HG02938 (cell line): ENCODE data around the gene ALKAL2.

Source experiments
- ATAC-seq: cut with Tn5 transposase; IDR thresholded peaks from one replicate; pipeline ENCODE4 v1.9.1; 2021; ENCODE audit warnings: mild to moderate bottlenecking, moderate library complexity; ENCODE audit not compliant: unreplicated experiment

ALKAL2 gene

DNA sequence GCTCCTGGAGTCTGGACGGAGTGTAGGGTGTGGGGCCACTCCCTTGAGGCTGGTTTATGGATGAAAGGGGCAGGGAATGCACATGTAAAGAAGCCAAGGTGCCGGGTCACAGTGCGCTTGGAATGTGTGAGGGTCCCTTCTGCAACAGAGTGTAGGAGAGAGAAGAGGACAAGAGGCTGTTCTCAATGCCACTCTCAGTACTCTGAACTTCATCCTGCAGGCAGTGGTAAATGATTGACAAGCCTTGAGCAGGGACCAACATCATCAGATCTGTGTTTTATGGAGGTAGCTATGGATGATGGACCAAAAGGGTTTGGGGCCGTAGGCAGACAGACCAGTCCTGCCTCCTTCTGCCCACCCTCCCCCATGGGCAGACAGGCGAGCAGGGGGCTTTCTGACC lies 7.2 kb upstream of the ALKAL2 start:
- no peak for ATAC-seq

DNA sequence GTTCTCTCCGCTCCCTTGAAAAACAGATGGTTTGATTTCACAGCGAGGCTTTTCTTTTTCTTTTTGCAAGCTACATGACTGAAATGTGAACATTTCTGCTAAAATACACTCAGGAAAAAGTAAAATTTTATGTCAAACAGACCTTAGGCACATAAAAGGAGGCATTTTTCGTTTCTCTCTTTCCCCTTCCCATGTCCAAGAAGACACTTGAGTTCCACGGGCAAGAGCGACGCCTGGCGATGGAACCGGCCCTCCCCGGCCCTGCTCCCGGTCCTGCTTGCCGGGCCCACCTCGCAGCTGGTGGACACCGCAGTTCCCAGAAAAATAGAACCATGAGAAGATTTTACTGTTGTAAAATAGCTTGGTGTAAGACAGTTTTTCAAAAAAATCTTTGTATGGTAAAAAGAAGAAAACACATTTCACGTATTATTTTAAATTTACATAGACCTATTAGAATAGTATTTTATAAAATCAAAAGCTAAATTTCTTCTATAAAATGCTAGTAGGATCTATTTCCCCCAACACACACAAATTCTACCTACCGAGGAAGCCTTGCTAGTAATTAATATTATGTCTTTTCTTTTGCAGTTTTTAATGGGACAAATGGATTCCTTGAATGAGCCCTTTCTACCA lies 2.3 kb upstream of the ALKAL2 start:
- ATAC-seq, result no peak

DNA sequence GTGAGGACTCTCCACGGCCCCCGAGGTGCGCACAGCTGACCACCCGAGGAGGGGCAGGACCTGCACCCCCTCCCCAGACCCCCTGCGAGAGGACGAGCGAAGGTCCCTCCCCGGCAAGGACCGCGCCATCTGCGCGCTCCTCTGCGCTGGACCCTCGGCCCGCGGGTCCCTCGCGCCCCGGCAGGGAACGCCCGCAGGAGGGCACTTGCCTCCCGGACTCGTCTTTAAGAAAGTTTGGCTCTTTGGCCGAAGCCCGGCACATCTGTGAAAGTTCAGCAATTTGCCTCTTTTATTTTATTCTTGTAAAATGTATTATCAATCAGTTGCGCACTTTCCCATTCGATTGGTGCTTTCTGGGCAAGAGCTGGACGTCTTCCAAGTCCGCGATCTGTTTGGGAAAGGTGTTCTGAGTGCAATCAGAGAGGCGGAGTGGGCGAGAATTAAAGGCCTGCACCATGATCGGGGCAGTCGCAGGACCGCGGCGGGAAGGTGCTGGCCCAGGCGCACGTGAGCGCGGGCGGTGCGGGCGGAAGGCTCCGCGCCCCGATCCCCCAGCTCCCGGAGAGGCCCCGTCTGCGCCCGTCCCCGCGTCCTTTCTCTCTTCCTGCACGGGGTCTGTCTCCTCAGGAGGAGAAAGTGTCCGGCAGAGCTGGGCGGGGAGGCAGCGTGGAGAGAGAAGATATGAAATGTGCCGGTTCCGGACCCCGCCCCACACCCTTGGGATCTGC lies 1.6 kb upstream of the ALKAL2 start:
- no peak for ATAC-seq

DNA sequence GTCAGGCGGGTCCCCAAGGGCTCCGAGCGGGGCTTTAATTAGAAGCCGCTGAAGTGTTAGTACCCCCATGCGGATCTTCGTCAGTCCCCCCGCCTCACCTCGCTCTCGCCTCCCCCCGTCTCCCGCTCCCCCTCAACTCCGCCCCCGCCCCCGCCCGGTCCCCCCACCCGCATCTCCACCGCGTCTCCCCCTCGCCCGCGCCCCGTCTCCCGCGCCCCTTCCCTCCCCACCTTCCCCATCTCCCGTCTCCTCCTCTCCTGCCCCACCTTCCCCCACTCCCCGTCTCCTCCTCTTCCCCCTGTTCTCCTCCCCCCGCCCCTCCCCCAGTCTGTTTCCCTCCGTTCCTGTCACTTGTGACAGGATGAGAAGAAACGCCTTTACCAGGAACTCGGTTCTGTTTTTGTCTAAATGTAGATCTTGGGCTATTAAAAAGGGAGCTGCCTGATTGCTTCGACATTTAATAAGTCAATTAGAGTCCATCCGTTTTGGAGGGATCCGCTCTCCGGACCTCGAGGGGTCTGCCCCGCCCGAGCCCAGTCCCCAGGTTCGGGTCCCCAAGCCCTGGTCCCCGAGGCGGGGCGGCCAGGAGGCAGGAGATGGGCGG lies 969 bp upstream of the ALKAL2 start:
- ATAC-seq, result no peak

DNA sequence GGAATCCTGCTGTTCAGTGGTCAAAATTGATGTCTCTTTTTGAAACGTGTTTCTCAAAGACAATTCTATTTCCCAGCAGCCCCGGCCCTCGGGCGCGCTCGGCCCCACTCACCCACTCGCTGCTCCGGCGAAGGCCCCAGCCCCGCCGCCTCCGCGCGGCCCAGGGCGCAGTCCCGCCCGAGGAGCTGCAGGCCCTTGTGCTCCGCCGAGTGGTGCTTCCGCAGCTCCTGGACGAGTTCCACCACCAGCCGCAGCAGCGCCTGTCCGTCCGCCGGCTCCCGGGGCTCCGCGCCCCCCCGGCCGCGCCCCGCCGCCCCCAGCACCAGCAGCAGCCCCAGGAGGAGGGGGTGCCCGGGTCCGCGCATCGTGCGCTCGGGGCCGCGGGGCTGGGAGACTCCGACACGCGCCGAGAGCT lies 413 bp downstream of the ALKAL2 start:
- no peak for ATAC-seq

DNA sequence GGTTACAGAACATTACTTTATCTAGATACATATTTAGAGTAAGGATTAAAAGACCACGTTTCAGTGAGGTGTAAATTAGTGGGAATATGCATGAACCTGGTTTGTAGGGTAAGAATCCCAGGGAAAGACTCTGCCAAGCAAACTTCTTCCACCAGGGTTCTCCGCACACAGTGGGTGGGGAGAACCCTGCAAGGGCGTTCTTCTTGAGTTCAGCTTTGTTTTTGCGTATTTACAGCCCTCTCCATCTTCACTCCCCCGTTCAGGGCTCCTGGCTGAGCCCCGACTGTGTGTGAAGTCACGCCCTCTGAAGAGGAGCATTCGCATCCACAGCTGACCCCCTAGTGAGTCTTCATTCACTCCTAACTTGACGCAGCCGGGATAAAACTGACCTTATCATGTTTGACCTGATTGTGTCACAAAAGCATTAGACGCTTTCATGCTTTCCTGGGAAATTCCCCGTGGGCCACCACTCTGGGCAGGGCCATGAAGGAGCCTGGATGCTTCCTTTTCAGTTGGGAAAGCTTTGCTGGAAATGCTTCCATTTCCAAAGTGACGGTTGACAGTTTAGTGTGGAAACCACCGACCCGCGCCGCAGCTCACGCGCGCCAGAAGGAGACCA lies 1.0 kb downstream of the ALKAL2 start:
- no peak for ATAC-seq

DNA sequence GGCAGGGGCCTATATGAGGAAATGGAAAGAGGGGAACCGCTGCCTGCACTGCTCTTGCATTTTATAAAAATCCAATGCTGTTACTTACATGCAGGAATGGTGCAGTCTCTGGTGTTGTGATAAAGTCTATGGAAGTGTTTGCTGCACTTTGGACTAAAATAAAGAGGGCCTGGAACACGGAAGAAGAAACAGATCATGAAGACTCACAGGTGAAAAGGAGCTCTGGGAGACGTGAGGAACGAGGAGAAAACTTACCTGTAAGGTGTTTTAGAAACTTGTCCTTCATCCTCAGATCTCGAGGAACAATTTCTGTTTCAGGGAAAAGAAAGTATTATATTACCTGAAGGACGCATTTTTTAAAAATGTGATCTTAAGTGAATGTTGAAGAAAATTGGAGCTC lies 1.9 kb downstream of the ALKAL2 start:
- no peak for ATAC-seq

DNA sequence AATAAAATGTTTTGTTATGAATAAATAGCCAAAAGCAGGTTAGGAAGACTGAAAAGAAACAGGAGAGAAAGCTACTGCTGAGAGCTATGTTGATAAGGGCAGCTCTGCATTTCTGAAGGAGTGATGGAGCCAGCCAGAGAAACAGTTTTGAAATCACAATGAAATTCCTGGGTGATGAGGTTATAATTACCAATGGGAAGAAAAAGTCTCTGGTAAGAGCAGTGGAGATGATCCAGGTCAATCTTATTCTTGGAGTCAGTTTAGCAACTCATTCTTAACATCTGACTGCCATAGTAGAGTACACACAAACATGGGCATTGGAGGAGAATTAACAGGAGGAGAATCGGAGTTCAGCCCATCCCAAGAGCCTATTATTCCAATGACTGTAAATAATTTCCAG lies 2.4 kb downstream of the ALKAL2 start:
- ATAC-seq, result no peak

DNA sequence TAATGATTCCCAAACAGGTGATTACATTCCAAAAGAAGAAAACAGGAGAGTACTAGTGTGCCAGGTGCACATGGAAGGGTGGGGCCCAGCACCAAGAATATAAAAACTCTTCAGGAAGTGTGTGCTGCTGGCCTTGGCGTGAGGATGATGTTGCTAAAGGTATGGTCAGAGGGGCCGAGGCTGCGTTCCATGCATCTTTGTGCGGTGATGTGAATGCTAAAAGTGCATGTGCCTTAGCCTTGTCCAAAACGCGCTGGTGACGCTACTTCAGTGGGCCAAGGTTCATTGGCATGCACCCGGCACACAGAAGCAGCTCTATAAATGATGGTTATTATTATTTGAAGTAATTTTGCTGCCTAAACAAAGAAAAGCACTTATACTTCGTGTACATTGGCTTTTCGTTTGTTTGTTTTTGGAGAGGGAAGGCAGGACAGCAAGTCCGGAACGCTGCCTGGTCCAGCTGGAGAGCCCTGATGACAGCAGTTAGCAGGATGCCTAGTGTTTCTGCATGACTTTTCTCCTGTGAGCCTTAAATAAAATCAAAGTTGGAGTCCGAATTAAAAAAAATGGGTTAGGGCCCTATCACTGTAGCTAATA lies 2.9 kb downstream of the ALKAL2 start:
- no peak for ATAC-seq

DNA sequence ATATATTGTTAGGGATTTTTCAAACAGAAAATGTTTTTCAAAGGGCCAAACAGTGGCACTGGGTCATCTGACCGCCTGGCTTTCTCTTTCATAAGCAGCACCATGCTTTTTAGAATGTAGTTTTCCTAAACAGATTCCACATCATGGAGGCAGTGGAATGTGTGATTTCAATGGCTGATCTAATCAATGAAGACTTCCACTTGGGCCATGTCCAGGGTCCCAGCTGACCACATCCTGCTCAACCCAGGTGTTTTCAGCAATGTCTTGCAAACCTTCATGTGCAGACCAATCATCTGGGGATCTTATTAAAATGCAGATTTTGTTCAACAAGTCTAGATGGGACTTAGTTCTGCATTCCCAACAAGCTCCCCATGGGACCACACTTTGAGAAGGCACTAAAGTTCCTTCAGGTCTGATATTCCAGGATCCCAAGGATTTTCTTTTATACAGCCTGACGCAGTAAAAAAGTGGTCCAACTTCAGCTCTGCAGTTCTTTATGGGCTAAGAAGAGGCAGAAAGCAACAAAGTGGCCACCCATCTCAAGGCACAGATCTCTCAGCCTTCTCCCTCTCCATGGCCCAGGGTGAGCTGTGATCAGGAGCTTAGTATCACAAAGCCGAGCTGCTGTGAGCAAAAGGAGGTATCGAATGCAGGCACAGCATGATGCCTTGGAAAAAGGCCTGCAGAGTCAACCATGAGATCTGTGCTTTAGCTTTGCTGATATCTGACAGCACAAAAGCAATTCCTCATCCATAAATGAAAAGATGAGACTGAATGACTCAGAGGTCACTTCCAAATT lies 3.7 kb downstream of the ALKAL2 start:
- no peak for ATAC-seq

DNA sequence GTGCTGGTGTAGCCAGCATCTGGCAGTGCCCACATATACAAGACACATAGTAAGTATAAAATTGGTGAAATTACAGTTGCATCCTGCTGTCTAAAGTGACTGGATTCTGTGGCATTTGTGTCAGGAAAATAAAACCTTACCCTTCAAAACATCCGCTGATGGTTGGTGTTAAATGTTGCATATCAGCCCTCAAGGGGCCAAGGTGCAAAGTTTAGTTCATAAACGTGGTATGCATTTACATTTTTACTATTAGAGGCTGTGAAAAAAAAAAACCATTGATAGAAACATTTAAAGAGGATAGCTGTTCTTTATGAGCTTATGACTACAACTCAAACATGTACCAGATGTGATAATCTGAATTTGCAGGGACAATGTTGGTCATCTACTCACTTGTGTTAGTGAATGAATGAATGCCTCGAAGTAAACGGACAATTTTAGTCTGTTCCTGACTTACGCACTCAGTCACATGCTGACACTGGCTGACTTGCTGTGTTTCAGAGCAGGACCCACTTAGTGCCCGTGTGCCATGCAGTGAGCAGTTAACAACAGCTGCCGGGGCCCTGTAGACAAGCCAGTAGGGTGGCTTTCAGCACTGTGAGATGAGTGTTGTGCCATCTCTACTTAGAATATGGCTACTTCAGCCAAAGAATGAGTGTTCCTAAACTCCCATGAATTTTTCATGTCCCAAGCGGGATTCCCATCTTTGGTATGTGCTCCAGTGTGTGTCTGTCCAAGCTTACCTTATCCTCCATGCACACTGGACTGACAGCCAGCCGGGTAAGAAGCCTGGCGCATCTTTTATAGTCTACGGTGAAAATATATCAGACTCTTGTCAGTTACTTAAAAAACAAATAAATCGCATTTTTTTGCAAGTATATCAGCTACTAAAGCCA lies 5.3 kb downstream of the ALKAL2 start:
- ATAC-seq, result no peak

DNA sequence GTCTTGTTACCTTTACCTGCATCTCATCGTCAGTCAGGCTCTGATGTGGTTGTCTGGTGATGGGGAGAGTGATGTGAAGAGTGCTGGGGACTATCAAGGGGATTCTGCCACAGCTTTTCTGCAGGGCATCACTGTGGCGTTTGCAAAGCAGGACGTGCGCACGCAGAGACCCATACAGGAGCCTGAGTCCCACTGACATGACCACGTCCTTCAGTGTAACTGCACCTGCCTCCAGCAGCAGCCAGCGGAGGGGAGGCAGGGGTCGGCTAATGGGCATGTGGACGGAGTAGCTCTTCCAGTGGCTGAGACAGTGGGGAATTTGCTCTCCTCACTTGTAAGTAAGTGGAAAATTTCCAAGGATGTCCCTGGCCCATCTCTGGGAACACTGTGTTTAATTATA lies 6.5 kb downstream of the ALKAL2 start:
- ATAC-seq, result no peak

DNA sequence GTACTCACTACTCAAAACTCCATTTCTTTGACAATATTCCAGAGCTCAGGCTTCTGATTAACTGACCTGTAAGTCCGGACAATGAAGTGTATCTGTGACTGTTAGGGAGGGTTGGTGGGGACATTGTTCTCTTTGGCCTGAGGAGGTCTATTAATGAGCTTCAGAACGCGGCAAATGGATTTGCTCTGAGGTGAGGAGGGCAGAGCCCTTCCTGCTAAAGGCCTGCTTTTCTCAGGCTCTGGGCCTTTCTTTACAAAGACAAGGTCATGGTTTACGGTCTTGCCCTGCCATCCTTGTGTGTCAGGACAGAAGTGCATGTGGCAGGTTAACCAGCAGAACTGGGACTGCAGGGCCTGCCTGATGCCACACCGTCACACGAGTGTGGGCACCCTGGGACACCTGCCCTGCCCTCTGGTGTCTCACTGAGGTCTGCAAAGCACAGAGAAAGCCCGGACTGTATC lies 7.2 kb downstream of the ALKAL2 start:
- no peak for ATAC-seq

DNA sequence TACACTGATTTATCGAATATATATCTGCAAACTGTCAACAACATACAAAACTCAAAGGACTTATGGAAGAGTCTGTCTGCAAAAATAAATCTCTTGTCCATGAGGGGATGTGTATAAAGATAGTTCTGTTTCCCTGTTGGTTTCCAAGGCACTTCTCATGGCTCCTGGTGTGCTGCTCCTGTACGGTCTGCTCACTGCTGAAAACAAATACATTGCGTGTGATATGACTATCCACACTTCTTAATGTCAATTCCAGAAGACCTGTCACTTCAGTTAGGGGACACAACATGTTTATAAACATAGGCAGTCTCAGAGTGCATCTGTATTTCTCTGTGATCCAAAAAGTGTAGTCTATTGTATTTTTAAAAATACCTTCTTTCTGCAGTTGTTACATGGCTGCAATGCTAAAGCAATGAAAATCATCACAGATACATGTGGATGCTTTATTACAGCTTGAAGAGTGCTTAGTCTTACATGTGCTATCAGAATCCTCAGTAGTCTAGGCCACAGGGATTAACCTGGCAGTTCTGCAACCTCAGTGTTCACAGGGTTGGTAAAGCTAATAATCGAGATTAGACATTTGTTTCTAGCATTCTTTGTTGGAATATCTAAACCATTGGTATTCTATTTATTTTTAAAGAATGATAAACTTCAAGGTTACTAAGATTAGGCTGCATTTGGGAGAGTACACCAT lies 7.8 kb downstream of the ALKAL2 start:
- no peak for ATAC-seq

DNA sequence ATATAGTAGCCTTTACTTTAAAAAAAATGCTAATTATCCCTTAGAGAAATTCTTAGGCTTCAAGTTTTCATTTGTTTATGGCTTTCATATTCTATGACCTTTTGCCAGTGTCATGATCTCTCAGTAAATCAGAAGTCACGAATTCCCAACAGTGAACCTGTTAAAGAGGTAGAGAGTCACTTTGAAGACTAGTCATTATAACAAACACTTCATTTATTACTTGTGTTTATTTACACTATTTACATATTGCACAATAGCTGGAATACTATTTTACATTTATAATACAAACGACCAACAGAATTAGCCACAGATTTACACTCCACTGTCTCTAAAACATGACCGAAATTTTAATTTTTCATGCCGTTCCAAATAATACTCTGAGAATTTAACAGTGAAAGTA lies 8.5 kb downstream of the ALKAL2 start:
- ATAC-seq, result no peak

DNA sequence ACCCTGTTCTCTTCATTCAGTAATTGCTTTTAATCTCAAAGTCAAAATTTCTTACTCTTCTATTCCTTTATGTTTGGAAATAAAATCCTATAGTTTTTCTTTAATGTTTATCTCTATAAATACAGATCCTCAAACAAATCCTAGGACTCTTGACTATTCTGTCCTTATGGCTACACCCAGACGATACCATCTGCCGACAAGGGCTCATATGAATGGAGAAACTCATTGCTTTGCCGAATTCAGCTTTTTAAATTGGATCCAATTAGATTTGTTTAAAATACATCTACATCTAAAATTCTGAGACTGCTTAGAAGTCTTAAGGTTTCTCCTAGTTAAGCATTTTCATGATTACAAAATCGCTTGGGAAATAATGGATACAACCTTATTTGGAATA lies 9.0 kb downstream of the ALKAL2 start:
- no peak for ATAC-seq

DNA sequence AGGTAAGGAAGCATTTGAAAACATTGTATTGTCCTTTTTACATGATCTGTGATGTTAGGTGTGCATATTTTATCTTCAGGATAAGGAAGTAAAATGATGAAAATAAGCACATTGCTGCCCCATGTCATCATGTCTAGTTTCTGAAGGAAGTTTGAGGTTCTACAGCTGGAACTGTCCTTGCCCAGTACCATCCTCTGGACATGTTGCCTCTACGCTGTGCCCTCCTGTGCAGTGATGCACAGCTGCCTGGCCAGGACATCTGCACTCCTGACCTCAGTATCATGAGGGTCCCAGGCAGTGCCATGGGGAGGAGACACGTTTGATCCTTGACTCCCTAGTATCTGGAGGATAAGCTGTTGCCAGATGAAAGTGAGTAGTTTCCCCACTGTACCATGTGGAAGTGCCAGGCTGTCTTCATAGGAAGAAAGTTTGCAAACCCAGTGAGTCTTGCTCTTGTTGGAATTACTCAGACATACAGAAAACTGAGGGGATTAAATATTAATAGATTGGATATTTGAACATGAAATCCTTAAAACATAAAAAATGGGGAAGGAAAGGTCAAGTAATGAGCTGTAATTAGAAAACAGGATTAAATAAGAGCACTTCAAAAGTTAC lies 9.5 kb downstream of the ALKAL2 start:
- no peak for ATAC-seq

DNA sequence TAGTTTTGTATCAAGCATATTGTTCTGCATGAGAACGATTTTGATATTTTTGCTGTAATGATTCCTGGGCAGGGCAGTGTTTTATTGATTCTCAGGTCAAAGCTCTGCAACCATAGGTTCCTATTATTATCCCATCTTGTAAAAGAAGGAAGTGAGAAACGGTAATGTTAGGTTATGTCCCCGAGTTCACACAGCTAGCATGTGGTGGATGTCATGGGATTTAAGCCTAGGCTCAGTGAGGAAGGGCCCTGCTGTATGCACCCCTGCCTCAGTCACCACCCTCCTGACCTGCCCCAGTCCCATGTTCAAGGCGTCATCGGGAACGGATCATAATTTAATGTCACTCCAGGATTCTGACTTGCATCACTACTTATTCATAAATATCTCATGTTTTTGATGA lies 12.4 kb downstream of the ALKAL2 start:
- ATAC-seq, result peak; percentile 93

DNA sequence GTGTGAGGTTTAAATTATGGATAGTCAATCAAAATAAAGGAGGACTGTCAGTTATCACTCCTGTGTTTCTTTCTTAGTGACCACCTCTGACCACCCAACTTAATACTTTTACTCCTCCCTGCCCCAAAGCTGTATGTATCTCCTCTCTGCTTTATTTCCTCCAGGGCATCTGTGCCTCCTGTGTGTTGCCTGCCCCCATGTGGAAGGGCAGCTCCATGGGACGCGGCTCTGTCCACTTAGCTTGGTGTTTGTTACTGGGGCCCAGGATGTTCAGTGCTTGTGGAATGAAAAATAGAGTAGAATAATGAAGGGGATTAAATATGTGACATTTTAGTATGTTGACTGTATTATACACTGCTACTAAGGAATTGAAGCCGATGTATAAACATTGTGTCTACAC lies 13.4 kb downstream of the ALKAL2 start:
- ATAC-seq, result no peak
